GM19023 (cell line): ENCODE measurements around the gene MUS81.
A peak's percentile ranks its signal among the peaks of the same experiment; 100 is the strongest.
"Not testable (repeated sequence)": the region's sequence is repeated elsewhere in the genome, so short reads cannot be mapped to it uniquely, and the experiment has no call there.

ENCODE experiments used
- ATAC-seq: cut with Tn5 transposase; IDR thresholded peaks from one replicate; pipeline ENCODE4 v1.9.1; 2021; ENCODE audit warnings: mild to moderate bottlenecking, moderate library complexity; ENCODE audit not compliant: unreplicated experiment

Gene MUS81

DNA sequence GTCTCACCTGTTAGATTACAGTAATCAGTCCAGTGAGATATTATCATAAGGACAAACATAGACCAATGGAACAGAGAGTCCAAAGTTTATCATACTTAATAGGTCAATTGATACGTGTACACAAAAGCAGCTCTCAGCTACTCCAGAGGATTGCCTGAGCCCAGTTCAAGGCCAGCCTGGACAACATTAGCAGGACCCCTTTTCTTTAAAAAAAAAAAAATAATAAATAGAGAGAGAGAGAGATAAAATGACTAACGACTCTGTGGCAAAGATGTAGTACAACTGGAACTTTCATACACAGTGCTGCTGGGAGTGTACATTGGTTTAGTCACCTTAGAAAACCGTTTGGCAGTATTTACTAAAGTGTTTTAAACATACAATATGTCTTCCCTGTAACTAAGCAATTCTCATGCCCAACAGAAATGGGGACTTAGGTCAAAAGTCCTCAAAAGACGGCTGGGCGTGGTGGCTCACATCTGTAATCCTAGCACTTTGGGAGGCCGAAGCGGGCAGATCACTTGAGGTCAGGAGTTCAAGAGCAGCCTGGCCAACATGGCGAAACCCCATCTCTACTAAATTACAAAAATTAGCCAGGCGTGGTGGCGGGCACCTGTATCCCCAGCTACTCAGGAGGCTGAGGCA is 15.9 kb upstream of the MUS81 start:
- ATAC-seq = no peak

DNA sequence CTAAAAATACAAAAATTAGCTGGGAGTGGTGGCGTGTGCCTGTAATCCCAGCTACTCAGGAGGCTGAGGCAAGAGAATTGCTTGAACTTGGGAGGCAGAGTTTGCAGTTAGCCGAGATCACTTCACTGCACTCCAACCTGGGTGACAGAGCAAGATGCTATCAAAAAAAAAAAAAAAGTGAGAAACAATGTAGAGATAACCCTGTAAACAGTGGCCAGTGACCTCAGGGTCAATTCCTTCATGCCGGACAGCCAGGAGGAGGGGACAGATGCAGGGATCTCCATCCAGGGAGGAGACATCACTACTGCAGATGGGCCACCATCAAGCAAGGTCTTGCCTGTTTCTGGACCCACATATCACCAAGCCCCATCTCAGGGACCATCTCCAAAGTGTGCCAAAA is 12.5 kb upstream of the MUS81 start:
- no peak for ATAC-seq

DNA sequence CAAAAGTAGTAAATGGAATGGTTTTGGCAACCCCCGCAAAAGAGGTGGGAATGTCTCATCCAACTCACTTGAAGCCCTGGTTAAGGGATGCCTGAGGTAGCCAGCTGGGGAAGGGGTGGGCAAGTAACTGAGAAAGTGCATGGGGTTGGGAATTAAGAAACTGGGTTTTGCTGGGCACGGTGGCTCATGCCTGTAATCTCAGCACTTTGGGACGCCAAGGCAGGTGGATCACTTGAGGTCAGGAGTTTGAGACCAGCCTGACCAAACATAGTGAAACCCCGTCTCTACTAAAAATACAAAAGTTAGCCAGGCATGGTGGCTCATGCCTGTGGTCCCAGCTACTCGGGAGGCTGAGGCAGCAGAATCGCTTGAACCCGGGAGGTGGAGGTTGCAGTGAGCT is 11.5 kb upstream of the MUS81 start:
- not testable (repeated sequence) for ATAC-seq

DNA sequence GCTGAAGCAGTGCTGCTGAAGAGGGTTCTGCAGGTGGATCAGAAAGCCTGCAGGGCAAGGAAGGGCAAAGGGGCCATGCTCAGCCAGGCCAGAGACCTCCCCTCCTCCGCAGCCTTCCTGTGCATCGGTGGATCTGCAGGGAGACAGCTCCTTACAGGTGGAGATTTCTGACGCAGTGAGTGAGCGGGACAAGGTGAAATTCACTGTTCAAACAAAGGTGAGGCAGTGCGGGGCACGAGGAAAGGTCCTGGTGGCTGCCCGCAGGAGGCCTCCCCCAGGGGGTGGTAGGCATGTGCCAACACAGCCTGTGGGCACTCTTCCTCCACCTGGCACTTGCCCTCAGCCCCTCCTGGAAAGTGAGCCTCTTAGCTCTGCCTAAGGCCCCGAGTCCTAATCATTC is 10.9 kb upstream of the MUS81 start:
- ATAC-seq = no peak

DNA sequence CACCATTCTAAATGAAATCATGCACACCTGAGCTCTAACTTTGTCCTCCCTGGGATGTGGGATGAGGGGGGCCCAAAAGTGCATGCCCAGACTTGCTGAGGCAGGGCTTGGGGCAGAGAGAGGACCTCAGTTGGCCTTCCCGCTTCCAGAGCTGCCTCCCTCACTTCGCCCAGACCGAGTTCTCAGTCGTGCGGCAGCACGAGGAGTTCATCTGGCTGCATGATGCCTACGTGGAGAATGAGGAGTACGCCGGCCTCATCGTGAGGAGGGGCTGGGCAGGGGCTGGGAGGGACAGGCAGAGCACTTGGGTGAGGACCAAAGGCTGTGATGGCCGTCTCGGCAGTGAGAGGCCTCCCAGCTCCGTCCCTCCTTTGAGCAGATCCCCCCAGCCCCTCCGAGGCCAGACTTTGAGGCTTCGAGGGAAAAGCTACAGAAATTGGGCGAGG is 10.4 kb upstream of the MUS81 start:
- no peak for ATAC-seq

DNA sequence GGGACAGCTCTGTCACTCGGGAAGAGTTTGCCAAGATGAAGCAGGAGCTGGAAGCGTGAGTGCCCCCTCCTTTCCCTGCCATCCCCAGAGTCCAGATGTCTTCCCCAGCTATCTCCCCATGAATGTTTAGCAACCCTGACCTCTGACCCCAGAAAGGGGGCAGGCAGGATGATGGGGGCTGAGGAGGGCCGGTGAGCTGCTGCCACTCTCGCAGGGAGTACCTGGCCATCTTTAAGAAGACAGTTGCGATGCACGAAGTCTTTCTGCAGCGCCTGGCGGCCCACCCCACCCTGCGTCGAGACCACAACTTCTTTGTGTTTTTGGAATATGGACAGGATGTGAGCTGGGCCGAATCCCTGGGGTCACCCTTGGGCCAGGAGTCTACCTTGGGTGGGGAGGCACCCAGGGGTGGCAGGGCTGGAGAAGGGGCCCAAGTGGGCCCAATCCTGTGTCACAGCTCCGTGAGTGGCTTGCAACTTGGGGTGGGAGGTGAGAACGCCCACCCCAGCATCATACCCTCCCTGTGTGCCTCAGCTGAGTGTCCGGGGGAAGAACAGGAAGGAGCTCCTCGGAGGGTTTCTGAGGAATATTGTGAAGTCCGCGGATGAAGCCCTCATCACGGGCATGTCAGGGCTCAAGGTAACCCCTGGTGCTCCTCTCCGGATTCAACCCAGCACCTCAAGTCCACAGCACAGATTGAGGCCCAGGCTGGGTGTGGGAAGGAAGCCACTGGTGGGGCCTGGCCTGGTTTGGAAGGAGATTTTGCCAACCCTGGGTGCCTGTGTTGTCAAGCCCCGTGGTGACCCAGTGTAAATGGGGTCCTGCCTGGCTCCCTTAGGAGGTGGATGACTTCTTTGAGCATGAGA is 9.8 kb upstream of the MUS81 start:
- no peak for ATAC-seq

DNA sequence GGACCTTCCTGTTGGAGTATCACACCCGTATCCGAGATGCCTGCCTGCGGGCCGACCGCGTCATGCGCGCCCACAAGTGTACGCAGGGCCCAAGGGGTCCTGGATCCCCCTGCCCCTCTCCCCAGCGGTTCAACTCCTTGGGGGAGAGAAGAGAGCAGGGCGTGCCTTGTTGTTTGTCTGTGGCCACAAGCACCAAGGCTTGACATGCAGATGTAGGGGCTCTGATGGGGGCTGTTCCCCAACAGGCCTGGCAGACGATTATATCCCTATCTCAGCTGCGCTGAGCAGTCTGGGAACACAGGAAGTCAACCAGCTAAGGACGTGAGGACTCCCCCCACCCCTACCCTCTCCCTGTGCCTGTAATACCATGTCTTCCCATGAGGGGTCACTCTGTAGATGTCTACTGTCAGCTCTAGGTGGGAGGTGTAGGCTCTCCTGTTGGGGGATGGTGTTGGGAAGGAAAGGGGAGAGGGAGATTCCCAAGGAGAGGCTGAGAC is 9.1 kb upstream of the MUS81 start:
- no peak for ATAC-seq

DNA sequence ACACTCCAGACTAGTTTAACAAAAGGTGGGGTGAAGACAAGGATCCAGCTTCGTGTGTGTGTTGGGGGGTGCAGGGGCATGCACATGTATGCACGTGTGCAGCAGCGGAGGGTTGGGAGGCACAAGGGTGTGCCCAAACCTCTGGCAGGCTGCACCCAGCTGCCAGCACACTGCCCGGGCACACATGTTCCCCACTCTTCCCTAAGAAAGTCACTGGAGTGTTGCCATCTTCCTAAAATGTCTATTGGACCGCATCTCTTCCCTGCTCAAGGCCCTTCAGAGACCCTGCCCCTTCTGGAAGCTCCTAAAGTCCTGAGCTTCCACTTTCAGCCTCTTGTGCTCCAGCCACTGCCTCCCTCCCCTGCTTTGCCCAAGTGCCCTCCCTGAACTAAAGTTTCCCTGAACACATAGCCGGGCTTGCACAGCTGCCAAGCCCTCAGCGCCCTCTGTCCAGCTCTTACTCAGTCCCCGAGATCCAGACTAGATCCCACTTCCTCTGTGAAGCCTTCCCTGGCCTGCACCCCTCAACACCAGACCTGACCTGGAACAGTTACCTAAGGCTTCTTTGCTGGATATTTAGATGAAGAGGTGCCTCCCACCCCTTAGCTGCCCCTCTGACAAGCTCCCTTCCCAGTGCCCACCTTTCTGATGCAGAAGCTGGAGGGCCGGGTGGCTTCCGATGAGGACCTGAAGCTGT is 8.3 kb upstream of the MUS81 start:
- no peak for ATAC-seq

DNA sequence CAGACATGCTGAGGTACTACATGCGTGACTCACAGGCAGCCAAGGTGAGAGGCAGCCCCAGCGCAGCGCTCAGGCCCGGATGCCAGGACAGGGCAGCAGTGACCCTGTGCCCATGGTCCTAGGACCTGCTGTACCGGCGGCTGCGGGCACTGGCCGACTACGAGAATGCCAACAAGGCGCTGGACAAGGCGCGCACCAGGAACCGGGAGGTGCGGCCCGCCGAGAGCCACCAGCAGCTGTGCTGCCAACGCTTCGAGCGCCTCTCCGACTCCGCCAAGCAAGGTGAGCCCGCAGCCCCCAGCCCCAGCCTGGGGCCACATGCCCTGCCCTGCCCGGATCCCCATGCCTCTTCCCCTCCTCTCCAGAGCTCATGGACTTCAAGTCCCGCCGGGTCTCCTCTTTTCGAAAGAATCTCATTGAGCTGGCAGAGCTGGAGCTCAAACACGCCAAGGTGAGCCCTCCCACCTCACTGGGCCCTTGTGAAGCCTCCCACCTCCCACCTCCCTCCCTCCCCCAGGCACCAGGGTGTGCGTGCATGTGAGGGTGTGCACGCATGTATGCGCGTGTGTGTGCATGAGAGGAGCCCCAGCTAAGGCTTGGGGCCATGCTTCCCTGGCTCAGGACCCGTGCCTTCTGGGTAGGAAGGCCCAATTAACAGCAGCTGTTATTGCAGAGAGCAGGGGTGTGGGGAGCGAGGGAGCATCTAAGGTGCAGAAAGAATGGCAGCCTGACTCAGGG is 7.6 kb upstream of the MUS81 start:
- ATAC-seq = no peak

DNA sequence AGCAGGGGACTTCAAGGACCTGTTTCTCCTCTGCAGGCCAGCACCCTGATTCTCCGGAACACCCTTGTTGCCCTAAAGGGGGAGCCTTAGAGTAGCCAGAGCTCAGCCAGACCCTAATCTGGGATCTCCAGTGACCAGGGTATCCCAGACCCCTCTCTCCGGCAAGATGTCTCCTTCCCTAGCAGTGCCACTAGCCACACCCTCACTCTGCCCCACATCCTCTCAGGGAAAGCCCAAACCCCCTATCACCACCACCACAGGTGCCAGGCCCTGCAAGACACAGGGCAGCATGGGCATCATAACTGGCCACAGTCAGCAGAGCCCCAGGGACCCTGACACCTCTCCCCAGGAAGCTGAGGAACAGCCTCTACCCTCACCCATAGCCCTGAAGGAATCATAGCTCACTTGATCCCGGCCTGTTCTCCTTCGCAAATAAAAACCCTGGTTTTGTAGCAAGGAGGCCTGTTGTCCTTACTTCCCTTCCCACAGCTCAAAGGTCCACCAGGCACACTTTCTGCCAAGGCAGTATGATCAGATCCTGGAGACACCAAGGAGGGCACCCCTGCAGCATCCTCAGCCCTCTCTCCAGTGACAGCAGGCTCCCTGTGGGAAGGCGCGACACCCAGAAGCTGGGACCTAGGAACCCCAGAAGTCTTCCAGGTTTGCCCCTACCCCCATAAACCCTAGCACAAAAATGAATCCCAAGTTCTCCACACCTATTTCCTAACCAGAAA is 6.8 kb upstream of the MUS81 start:
- no peak for ATAC-seq

DNA sequence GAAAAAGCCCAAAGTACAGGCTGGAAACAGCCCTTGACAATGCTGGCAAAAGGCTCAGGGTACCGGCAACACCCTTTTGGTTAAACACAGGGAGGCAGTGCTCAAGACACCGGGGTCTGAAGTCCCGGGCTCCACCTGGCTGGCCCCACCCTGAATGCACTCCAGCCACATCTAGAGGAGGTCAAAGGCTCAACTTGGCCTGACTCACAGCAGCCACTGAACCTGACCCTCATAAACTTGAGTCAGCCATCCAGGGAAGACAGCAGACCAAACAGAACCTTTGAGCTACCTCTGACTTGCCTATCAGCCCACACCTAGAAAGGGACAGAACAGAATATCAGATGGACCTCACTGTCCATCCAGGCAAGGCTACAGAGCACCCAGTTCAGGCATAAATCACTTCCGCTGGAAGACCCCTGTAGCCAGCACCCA is 6.1 kb upstream of the MUS81 start:
- no peak for ATAC-seq

DNA sequence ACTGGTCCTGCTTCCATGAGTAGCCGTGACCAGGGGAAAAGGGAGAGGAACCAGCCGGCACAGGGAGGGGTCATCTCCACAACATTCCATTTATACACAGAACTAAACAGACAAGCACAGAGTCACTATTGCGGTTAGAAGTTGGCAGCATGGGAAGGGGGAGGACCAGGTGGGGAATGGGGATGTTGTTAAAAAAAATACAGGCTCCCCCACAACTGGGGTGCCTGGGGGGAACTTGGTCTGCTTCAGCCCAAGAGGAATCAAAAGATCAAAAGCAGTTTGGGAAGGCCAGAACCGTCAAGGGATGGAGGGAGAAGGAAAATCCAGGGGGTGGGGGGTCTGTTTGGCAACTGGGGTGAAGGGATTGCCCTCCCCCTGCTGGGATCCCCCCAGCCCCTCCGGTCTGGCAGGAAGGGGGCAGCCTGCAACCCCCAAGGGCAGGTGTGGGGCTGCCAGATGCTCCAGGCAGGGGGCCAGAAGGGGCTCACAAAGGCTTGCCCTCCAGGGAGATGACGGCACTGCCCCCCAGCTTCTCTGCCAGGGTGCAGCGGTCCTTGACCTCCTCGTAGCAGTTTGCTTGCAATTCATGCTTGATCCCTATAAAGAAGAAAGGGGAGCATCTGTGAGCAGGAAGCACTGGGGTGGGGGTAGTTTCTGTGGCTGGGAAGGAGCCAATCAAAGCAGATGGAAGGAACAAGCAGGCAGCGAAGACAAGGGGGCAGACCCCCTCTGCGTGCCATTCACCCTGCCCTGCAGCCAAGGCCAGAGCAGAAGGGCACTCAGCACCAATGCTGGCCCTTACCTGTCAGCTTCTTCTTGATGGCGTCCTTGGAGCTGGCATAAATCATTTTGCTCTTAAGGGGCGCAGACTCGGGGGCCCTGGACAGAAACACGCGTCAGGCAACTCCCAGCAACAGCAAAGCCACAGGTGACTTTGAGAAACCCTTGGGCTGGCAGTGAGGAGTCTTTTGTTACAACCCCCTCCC is 5.1 kb upstream of the MUS81 start:
- ATAC-seq = no peak

DNA sequence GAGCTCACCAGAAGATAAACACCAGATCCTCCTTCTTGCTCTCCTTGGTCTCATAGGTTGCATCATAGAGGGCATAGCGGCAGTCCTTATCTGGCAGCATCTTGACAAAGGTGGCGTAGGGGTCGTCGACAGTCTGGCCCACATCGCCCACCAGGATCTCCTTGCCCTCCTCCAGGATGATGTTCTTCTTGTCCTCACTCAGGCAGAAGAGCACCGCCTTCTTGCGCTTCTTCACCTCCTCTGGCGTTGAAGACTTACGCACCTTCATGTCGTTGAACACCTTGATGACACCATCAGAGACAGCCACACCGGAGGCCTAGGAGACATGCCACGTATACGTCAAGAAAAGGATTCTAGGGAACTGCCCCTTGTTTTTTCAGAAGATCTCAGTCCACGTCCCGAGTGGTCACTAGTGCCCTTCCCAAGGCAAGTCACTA is 4.3 kb upstream of the MUS81 start:
- no peak for ATAC-seq

DNA sequence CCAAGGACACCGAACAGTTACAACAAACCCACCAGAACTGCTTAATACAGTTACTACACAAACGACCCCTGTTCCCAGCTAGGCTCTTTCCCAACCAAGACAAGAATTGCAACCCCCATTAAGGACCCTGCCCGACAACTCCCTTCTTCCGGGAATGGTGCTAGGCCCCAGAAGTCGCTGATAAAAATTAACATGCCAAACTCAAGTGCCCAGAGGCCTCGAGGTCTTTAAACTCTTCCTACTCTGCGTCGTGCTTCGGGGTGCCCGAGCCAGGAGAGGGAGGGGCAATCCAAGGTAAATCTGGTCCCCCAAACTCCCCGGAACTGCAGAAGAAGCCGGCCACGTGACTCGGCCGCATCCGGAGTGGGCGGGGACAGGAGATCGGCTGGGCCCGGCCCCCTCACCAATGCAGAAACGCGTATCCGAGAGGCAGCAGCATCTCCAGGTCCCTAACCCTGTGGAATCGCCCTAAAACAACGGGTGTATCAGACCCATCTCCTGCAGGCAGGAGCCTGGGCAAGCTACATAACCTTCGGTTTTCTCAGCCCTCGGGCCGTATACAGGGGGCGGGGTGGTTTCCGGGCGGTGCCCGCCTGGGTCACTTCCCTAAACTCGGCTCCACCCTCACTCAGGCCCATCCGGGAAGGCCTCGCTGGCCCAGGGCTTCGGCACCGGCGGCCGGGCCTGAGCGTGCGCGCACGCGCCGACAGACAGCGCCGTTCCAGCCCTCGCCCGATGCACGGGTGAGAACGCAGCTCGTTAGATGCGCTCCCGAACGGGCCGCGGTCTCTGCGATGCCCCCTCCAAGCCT is 3.3 kb upstream of the MUS81 start:
- peak; percentile 20 for ATAC-seq

DNA sequence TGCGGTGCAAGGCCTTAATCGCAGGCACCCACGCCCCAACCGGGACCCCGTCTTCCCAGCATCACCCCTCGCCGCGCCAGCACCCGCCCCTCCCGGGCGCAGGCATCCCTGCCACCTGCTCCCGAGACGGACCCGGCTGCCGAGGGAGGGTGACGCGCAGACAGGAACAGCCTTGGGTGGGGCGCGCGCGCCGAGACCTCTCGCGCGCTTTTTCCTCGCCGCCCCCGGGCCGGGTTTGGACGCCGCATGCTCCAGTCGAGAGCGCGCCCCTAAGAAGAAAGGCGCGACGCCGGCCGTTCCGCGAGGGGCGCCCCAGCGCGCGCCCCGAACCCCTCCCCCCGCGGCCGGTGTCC is 2.8 kb upstream of the MUS81 start:
- ATAC-seq = peak; percentile 2

DNA sequence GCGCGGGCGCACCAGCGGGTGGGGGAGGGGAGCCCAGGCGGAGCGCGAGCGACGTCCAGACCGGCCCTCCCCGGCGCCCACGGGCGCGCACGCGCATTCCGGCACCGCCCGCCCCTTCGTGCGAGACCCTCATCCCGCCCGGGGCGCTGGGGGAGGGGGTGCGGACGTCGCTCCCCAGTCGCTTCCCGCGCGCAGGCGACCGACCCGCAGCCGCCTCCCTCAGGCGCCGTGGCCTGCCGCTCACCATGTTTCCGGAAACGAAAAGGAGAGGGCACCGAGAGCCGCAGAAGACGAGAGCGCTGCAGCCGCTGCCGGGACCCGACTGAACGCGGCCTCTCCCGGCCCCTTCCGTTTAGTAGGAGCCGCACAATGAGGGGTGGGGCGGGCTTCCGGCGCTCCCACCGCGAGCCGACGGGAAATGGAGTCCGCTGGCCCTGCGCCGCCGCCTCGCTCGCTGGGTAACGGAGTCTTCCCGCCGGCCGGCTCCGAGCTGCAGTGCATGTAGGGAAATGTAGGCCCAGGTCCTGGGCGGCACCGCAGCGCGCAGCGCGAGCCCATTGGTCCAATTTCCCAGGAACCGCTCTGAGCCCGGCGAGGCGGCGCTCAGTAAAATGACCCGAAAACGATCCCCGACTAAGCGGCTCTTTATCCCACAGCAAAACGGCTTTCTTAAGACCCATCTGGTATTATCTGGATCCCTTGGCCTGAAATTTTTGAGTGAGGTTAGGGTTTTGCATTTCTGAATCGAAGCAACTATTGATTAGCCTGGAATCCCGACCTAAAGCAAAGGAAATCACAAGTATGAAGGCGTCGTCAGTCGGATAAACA is 2.2 kb upstream of the MUS81 start, which contains the start of gene CFL1:
Gene CFL1 (minus strand): TSS at position 328 of the 828 bp plus-strand sequence. CDS start 81 bp downstream, at position 247.
- ATAC-seq = peak; percentile 38

DNA sequence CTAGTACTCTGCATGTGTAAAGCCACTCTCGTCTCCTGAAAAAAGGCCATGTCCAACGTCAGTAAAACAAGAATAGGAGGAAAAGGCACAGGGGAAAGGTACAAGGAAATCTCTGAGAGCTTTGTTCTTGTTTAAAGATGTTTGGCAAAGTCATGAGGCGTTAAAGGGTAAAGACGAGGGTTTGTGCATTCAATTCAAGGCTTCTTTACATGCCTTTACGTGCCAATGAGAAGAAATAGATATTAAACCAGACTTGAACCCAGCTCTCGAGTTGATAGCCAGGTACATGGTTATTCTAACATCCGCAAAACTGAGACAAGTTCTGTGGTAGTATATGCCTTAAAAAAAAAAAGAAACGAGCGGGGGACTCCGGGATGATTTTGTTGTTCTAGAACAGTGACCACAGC is 1.5 kb upstream of the MUS81 start:
- ATAC-seq = no peak
